HG03066 (cell line): Measurements from ENCODE around the gene CHPF.

Experiments
- ATAC-seq: cut with Tn5 transposase; IDR thresholded peaks from one replicate; pipeline ENCODE4 v1.9.1; 2021; ENCODE audit warnings: low read depth; ENCODE audit not compliant: unreplicated experiment

CHPF gene

GRCh38 chr2:219533930-219534661 is 9.5 kb downstream of the CHPF start:
- no peak for ATAC-seq

- ATAC-seq: no peak
Observed at GRCh38 chr2:219532378-219532649, 11.3 kb downstream of the CHPF start.

GRCh38 chr2:219531639-219532377 is 11.8 kb downstream of the CHPF start:
- no peak for ATAC-seq

GRCh38 chr2:219530048-219530963 is 13.3 kb downstream of the CHPF start:
- peak; percentile 88 for ATAC-seq

- no peak for ATAC-seq
Observed at GRCh38 chr2:219527472-219527871, 16.1 kb downstream of the CHPF start.

GRCh38 chr2:219527076-219527394 is 16.6 kb downstream of the CHPF start:
- ATAC-seq: no peak

- no peak for ATAC-seq
Observed at GRCh38 chr2:219526320-219527075, 17.1 kb downstream of the CHPF start.

GRCh38 chr2:219525533-219526232 is 17.9 kb downstream of the CHPF start:
- ATAC-seq: no peak

- ATAC-seq: no peak
Observed at GRCh38 chr2:219524817-219525216, 18.8 kb downstream of the CHPF start.

GRCh38 chr2:219523031-219523671 is 20.5 kb downstream of the CHPF start:
- ATAC-seq: no peak

GRCh38 chr2:219522111-219523030 is 21.2 kb downstream of the CHPF start:
- no peak for ATAC-seq

- ATAC-seq: no peak
Observed at GRCh38 chr2:219521066-219521880, 22.3 kb downstream of the CHPF start.

GRCh38 chr2:219520079-219520478 is 23.5 kb downstream of the CHPF start:
- ATAC-seq: no peak

GRCh38 chr2:219519526-219519916 is 24.1 kb downstream of the CHPF start:
- ATAC-seq: no peak

- no peak for ATAC-seq
Observed at GRCh38 chr2:219517954-219518778, 25.4 kb downstream of the CHPF start.

- ATAC-seq: no peak
Observed at GRCh38 chr2:219516888-219517287, 26.7 kb downstream of the CHPF start.
